HG02798 (cell line): ENCODE measurements around the gene HJV.

Source experiments
- ATAC-seq: cut with Tn5 transposase; IDR thresholded peaks from one replicate; pipeline ENCODE4 v1.9.1; 2021; ENCODE audit warnings: mild to moderate bottlenecking; ENCODE audit not compliant: unreplicated experiment, poor library complexity

Gene HJV

GRCh38 chr1:146022403-146023127, 1.0 kb upstream of the HJV start:
- no peak for ATAC-seq

GRCh38 chr1:146021050-146021445, 487 bp downstream of the HJV start:
- no peak for ATAC-seq

- no peak for ATAC-seq
Observed at GRCh38 chr1:146020058-146021049, 1.2 kb downstream of the HJV start.

- no peak for ATAC-seq
Observed at GRCh38 chr1:146019231-146020057, 2.1 kb downstream of the HJV start.

- ATAC-seq = no peak
Observed at GRCh38 chr1:146016891-146017290, 4.6 kb downstream of the HJV start.

GRCh38 chr1:146013559-146013922, 8.0 kb downstream of the HJV start:
- ATAC-seq = no peak

GRCh38 chr1:146012703-146013558, 8.6 kb downstream of the HJV start:
- ATAC-seq = no peak

- ATAC-seq = no peak
Observed at GRCh38 chr1:146010126-146010738, 11.3 kb downstream of the HJV start.

GRCh38 chr1:146007489-146008133, 13.9 kb downstream of the HJV start:
- no peak for ATAC-seq

- ATAC-seq = no peak
Observed at GRCh38 chr1:146001709-146002108, 19.8 kb downstream of the HJV start.

- no peak for ATAC-seq
Observed at GRCh38 chr1:145999321-146000024, 22.1 kb downstream of the HJV start.

- ATAC-seq = no peak
Observed at GRCh38 chr1:145997718-145998023, 23.9 kb downstream of the HJV start.

- ATAC-seq = peak; percentile 16
Observed at GRCh38 chr1:145997016-145997717, 24.4 kb downstream of the HJV start.

- peak; percentile 97 for ATAC-seq
Observed at GRCh38 chr1:145996433-145997015, 25.0 kb downstream of the HJV start, which contains the start of gene TXNIP. TSS of gene TXNIP (minus strand) at chr1:145996579. CDS start at chr1:145996266, 313 bp downstream.

- ATAC-seq = no peak
Observed at GRCh38 chr1:145995964-145996432, 25.5 kb downstream of the HJV start.

GRCh38 chr1:145995148-145995881, 26.2 kb downstream of the HJV start:
- no peak for ATAC-seq
